Osteocyte (in vitro differentiated cells): ENCODE data around the gene CNNM2. TPM values are rescaled to one million over a fixed set of nuclear protein-coding genes. Genes with fewer than 3 reads are reported as not detected.

ENCODE experiments used
- DNase-seq: peaks from one replicate; pipeline ENCODE4 v3.0.0; 2021; ENCODE audit warnings: mixed read lengths; ENCODE audit not compliant: unreplicated experiment; ENCODE audit errors: extremely low spot score
- H3K27ac Mint-ChIP-seq: one replicate; pipeline ENCODE4 v1.8.0; 2021; ENCODE audit warnings: mild to moderate bottlenecking, mixed read lengths; ENCODE audit not compliant: unreplicated experiment
- H3K27me3 Mint-ChIP-seq: one replicate; pipeline ENCODE4 v1.8.0; 2021; ENCODE audit warnings: mixed read lengths; ENCODE audit not compliant: unreplicated experiment
- H3K36me3 Mint-ChIP-seq: one replicate; pipeline ENCODE4 v1.8.0; 2021; ENCODE audit warnings: mixed read lengths; ENCODE audit not compliant: unreplicated experiment
- H3K4me1 Mint-ChIP-seq: one replicate; pipeline ENCODE4 v1.8.0; 2021; ENCODE audit warnings: mixed read lengths; ENCODE audit not compliant: unreplicated experiment
- H3K4me3 Mint-ChIP-seq: one replicate; pipeline ENCODE4 v1.8.0; 2021; ENCODE audit warnings: mild to moderate bottlenecking, moderate library complexity, mixed read lengths; ENCODE audit not compliant: unreplicated experiment
- H3K9me3 Mint-ChIP-seq: one replicate; pipeline ENCODE4 v1.8.0; 2021; ENCODE audit warnings: mixed read lengths; ENCODE audit not compliant: unreplicated experiment
- CTCF ChIP-seq: fragments of 200-600 bp; sonication (generic); IDR thresholded peaks from 2 replicates; pipeline ENCODE4 v1.5.0; 2021; ENCODE audit warnings: antibody characterized with exemption, mild to moderate bottlenecking, moderate library complexity
- total RNA-seq: library from RNA; stranded (reverse); gene quantifications from 2 replicates; pipeline ENCODE4 v1.2.1, GENCODE V29; 2021

The CNNM2 gene
- total RNA-seq, 1 donor from 2014 or later: 11.7 TPM

GRCh38 chr10:102951316-102951715 is 33.2 kb downstream of the CNNM2 start:
- DNase-seq: no peak
- H3K4me1 Mint-ChIP-seq: no peaks in the 10 kb centered on the region
- H3K27me3 Mint-ChIP-seq: no peaks in the 10 kb centered on the region
- peaks cover 6% of the 10 kb centered on the region for H3K36me3 Mint-ChIP-seq
- no peak for TF ChIP-seq CTCF
- H3K9me3 Mint-ChIP-seq: peaks cover 5% of the 10 kb centered on the region
- H3K27ac Mint-ChIP-seq: no peak overlapping the region
- H3K4me3 Mint-ChIP-seq: no peak overlapping the region

- no peak for TF ChIP-seq CTCF
- peaks cover 5% of the 10 kb centered on the region for H3K9me3 Mint-ChIP-seq
- no peak overlapping the region for H3K27ac Mint-ChIP-seq
- H3K4me1 Mint-ChIP-seq: peaks cover 20% of the 10 kb centered on the region
- no peak overlapping the region for H3K4me3 Mint-ChIP-seq
- DNase-seq: no peak
- no peaks in the 10 kb centered on the region for H3K27me3 Mint-ChIP-seq
- H3K36me3 Mint-ChIP-seq: peaks cover 6% of the 10 kb centered on the region
Measured at GRCh38 chr10:102959360-102959759, 41.3 kb downstream of the CNNM2 start.

GRCh38 chr10:102960157-102960556 is 42.1 kb downstream of the CNNM2 start:
- H3K36me3 Mint-ChIP-seq: no peaks in the 10 kb centered on the region
- H3K4me3 Mint-ChIP-seq: no peak overlapping the region
- H3K4me1 Mint-ChIP-seq: peaks cover 20% of the 10 kb centered on the region
- DNase-seq: no peak
- no peaks in the 10 kb centered on the region for H3K9me3 Mint-ChIP-seq
- H3K27ac Mint-ChIP-seq: no peak overlapping the region
- no peak for TF ChIP-seq CTCF
- no peaks in the 10 kb centered on the region for H3K27me3 Mint-ChIP-seq

GRCh38 chr10:102962267-102962666 is 44.2 kb downstream of the CNNM2 start:
- no peak for DNase-seq
- no peak overlapping the region for H3K27ac Mint-ChIP-seq
- peaks cover 20% of the 10 kb centered on the region for H3K4me1 Mint-ChIP-seq
- TF ChIP-seq CTCF: no peak
- H3K9me3 Mint-ChIP-seq: no peaks in the 10 kb centered on the region
- no peaks in the 10 kb centered on the region for H3K36me3 Mint-ChIP-seq
- no peaks in the 10 kb centered on the region for H3K27me3 Mint-ChIP-seq
- no peak overlapping the region for H3K4me3 Mint-ChIP-seq

GRCh38 chr10:102962951-102963755 is 45.1 kb downstream of the CNNM2 start:
- Mint-ChIP-seq H3K36me3 (no peaks in the 10 kb centered on the region), H3K9me3 (no peaks in the 10 kb centered on the region), H3K27ac (peak overlapping the region; percentile 51), H3K4me1 (peaks cover 20% of the 10 kb centered on the region), H3K4me3 (no peak overlapping the region), H3K27me3 (no peaks in the 10 kb centered on the region)
- no peak for DNase-seq
- no peak for TF ChIP-seq CTCF
